GM19035 (cell line): ENCODE data around the gene C11orf86.
"Not testable (repeated sequence)": the region's sequence is repeated elsewhere in the genome, so short reads cannot be mapped to it uniquely, and the experiment has no call there.

Source experiments
- ATAC-seq: cut with Tn5 transposase; IDR thresholded peaks from one replicate; pipeline ENCODE4 v1.9.1; 2021; ENCODE audit not compliant: unreplicated experiment

The C11orf86 gene

GRCh38 chr11:66974724-66975404 lies at the start of gene C11orf86:
C11orf86 (plus strand) TSS chr11:66975304; CDS start chr11:66975363, 59 bp downstream.
- no peak for ATAC-seq

- ATAC-seq = no peak
Observed at GRCh38 chr11:66929753-66930152, 45.4 kb upstream of the C11orf86 start.

DNA sequence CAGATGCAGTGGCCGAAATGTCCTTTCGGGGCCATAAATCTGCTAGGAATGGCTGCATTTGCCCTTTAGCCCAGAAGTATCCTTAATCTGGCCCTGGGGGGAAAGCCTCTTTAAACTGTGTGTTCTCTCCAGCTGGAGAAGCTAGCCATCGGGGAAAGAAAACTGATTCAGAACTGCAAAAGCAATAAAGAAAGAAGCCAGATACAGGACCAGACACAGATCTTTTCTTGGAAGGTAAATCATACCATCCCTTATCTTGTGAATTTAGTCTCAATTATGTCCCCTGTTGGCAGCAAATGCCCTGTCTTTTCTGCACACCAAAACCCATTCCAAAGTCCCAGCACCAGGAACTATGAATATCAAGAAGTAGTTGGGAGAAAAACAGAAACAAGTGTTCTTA lies 42.6 kb upstream of the C11orf86 start:
- ATAC-seq = no peak

DNA sequence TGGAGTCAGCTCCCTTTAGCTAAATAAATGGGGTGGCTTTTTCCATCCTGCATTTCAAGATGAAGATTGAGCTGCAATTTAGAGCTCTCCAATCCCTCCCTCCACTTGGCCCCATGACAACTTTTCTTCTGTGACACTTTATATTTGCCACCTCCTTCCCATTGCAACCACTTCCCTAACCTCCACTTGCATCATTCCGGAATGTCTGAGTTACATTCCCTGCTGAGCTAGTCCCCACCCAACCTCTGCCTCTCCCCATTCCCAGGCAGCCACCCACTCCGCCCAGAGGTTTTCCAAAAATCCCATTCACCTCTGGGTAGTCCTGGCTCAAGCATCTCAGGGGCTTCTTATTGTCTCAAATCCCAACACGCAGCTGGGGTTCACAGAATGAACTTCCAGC lies 41.6 kb upstream of the C11orf86 start:
- no peak for ATAC-seq

DNA sequence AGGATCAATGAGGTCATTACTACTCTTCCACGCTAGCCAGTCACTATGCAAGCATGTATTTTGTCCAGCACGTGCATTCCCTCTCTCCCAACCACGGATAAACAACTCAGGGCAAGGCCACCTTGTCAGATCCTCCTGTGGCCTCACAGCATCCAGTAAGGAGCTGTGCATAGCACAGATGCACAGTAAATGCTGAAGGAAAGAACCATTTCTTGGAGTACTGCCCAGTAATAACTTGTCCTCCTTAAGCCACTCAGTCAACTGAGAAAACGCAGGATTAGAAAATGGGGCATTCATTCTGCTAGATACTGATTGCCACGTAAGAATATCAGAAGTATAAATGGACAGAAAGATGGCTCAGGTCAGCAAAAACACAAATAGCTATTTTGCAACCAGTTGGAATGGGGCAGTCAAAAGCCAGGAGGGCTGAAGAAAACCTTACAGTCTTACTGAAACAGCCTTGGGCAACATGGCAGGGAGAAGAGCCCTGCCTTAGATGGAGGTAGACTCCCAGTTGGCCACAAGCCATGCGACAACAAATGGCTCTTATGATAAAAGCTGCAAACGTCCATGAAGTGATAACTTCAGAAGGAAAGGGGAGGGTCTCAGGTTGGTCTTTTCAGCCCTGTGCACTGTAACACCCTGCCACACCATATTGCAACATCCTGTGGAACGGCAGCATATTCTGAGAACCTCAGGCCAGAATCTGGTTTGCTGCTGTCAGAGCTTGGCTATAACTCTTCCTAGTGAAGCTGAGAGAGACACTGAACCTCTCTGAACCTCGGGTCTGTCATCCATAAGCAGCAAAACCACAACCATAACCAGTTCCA lies 39.9 kb upstream of the C11orf86 start:
- ATAC-seq = no peak

GRCh38 chr11:66936311-66936711 lies 38.8 kb upstream of the C11orf86 start:
- ATAC-seq = no peak

- ATAC-seq = no peak
Observed at GRCh38 chr11:66937193-66937733, 37.8 kb upstream of the C11orf86 start.

DNA sequence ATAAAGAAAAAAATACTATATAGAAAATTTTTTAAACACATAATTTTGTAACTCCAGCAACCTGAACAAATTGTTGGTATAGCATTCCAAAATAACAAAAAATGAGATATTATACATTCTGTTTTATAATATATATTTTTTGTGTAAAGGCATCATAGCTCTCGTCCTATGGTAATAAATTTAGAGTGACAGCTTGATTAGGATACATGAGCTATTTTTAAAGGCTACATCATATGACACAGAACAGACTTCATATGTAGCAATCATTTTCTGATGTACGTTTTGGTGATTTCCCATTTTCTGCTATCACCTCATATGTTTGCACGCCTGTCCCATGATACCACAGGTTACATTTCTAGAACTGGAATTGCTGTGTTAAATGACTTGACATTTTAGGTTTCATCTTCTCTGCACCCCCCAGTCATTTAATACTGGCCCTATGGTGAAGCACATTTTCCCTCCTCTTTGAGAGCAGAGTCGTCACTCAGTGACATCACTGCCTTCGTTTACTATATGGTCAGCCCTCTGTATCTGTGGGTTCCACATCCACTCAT lies 36.4 kb upstream of the C11orf86 start:
- no peak for ATAC-seq

DNA sequence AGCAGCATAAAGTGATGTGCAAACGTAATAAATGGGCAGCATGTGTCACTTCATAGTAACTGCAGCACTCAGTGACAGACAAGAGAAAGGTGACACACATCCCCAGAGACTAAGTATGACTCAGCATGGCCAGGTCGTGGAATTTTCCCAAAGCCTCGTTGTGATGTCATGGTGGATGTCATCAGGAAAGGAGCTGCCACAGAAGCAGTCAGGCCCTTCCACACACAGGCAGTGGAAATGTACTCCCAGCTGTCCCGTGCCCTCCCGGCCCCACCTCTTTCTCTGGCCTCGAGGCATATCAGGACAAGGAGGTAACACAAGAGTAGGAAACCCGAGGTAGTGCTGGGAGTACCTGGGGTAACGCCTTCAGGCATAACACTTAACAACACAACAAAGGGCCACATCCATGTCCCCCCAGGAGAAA lies 25.0 kb upstream of the C11orf86 start:
- no peak for ATAC-seq

- no peak for ATAC-seq
Observed at GRCh38 chr11:66951135-66951534, 24.0 kb upstream of the C11orf86 start.

DNA sequence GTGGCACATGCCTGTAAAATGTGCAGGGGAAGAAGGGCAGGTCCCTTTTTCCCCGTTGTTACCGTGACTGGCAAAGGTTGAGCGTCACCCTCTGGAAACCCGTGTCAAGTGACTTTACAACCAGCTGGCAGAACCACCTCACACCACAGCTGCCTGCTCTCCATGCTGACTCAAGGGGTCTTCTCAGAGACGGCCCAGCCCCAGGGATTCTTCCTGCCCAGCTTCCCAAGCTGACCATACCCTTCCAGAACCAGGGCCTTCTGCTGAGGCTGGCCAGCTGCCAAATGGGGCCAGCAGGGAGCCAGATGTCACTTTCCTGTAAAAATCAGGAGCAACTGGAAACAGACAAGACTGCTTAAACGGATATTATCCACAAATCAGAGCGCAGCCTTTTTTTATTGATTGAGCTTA lies 23.2 kb upstream of the C11orf86 start:
- ATAC-seq = no peak

DNA sequence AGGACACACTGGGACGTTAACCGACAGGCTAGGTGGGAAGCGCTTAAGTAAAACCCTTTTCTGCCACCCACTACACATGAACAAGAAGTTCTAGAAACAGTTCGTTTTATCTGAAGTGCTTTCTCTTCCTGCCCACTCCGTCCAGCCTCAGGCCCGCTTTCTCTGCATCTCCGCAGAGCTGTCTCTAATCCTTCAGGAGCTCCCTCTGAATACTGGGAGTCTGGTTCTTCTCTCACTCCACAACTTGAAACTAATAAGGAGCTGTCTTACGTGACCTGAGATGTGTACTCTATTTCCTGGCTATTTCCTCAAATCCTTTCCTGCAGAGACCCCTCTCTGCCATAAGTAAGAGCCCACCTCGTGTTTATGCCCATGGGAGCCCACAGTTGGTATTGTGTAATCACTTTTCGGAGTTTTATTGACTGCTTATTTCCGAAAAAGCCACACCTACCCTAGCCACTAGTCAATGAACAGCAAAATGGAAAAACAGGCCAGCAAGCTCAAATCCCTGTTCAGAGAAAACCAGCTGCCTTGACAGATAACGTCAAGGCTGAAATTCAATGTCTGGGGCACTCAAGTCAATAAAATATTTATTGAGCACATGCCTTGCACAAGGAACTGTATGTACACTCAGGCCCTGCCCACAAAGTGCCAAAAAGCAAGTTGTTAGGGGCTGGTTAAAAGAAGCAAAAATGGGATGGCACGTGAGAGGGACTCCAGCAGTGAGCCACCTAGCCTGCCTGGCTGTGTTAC lies 21.8 kb upstream of the C11orf86 start:
- no peak for ATAC-seq

- no peak for ATAC-seq
Observed at GRCh38 chr11:66956689-66957290, 18.3 kb upstream of the C11orf86 start.

DNA sequence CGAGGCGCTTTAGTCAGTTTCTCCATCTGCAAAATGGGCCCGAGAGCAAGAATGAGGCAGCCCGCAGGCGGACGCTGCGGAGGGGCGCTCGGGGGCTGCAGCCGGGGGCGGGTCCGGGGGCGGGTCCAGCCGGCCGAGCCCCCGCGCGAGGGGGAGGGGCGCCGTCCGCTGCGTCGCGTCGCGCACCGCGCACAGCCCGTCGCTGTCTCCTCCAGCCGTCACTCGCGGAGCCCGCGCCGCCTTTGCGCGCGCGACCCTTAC lies 17.2 kb upstream of the C11orf86 start:
- no peak for ATAC-seq

- ATAC-seq = peak; percentile 96
Observed at GRCh38 chr11:66958232-66958955, 16.7 kb upstream of the C11orf86 start, which contains the start of gene PC. PC (minus strand) TSS chr11:66958383; CDS start chr11:66872159, 86,224 bp downstream.

DNA sequence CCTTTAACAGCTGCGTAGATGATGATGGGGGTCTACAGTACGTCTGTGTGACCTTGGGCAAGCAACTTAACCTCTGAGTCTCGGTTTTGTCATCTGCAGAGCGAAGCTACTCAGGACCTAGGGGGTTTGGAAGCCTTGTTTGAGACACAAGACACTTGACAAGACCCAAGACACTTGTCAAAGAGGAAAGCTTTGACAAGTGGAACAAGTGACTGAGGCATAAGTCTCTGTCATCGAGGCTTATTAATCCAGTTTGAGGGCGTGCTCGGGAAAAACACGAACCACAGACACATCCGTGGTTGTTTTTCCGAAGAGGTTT lies 16.2 kb upstream of the C11orf86 start:
- no peak for ATAC-seq

DNA sequence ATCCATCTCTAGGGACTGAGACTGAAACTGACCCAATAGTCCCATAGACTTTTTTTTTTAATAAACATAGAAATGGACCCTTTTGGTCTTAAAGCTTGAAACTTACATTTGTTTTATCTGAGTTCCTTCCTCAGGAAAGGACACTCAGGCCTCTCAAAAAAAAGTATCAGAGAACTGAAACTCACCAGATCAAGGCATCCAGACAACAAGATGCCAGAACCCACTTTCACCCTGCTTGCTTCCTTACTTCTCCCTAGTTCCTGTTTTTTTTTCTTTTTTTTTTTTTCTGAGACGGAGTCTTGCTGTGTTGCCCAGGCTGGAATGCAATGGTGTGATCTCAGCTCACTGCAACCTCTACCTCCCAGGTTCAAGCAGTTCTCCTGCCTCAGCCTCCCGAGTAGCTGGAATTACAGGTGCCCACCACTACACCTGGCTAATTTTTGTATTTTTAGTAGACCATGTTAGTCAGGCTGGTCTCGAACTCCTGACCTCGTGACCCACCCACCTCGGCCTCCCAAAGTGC lies 13.4 kb upstream of the C11orf86 start:
- ATAC-seq = not testable (repeated sequence)

DNA sequence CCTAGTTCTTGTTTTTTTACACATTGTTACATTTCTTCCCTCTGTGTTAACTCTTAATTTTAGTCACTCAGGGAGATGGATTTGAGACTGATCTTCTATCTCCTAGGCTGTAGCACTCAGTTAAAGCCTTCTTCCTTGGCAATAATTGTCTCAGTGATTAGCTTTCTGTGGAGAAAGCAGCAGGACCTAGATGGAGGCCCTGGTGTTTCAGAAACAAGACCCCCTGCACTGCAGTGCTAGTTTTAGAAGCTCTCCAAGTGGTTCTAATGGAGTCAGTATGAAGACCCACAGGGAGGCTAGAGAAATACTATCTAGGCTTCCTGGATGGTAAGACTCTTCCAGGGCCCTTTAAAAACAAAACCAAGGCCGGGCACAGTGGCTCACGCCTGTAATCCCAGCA lies 12.9 kb upstream of the C11orf86 start:
- no peak for ATAC-seq

- no peak for ATAC-seq
Observed at GRCh38 chr11:66962801-66963200, 12.3 kb upstream of the C11orf86 start.

GRCh38 chr11:66964495-66964894 lies 10.6 kb upstream of the C11orf86 start:
- ATAC-seq = no peak
